ENCODE data around the gene MALAT1. TPM values are rescaled to one million over a fixed set of nuclear protein-coding genes. Genes with fewer than 3 reads are reported as not detected.
A peak's percentile ranks its signal among the peaks of the same experiment; 100 is the strongest.

MALAT1 gene
- total RNA-seq, 1 donor from 2014 or later = 16,538 TPM

- no peak overlapping the region for H3K27ac Mint-ChIP-seq (ENCODE audit: unreplicated experiment)
These were observed 27.9 kb downstream of the MALAT1 start for GRCh38 chr11:65526744-65527143.

GRCh38 chr11:65528819-65529350 is 30.0 kb downstream of the MALAT1 start:
- Mint-ChIP-seq H3K4me3 (ENCODE audit: unreplicated experiment) (no peak overlapping the region), H3K4me1 (ENCODE audit: unreplicated experiment) (peaks cover 16% of the 10 kb centered on the region), H3K27ac (ENCODE audit: unreplicated experiment) (no peak overlapping the region), H3K36me3 (ENCODE audit: unreplicated experiment) (peaks cover 23% of the 10 kb centered on the region), H3K9me3 (ENCODE audit: unreplicated experiment) (no peaks in the 10 kb centered on the region), H3K27me3 (ENCODE audit: unreplicated experiment) (no peaks in the 10 kb centered on the region)
- no peak for DNase-seq (ENCODE audit: extremely low spot score, unreplicated experiment)
- no peak for TF ChIP-seq CTCF (IDR thresholded peaks at IDR 0.05)

More at GRCh38 chr11:65526744-65527143, 27.9 kb downstream of the MALAT1 start:
- Mint-ChIP-seq H3K4me3 (ENCODE audit: unreplicated experiment) (peak overlapping the region; percentile 80), H3K36me3 (ENCODE audit: unreplicated experiment) (peaks cover 22% of the 10 kb centered on the region), H3K9me3 (ENCODE audit: unreplicated experiment) (no peaks in the 10 kb centered on the region), H3K27me3 (ENCODE audit: unreplicated experiment) (no peaks in the 10 kb centered on the region), H3K4me1 (ENCODE audit: unreplicated experiment) (peaks cover 16% of the 10 kb centered on the region)
- DNase-seq (ENCODE audit: extremely low spot score, unreplicated experiment) = no peak
- TF ChIP-seq CTCF (IDR thresholded peaks at IDR 0.05) = no peak

GRCh38 chr11:65529475-65530156 is 30.8 kb downstream of the MALAT1 start:
- Mint-ChIP-seq H3K36me3 (ENCODE audit: unreplicated experiment) (peaks cover 23% of the 10 kb centered on the region), H3K27ac (ENCODE audit: unreplicated experiment) (no peak overlapping the region), H3K4me3 (ENCODE audit: unreplicated experiment) (no peak overlapping the region), H3K4me1 (ENCODE audit: unreplicated experiment) (peaks cover 11% of the 10 kb centered on the region), H3K27me3 (ENCODE audit: unreplicated experiment) (no peaks in the 10 kb centered on the region), H3K9me3 (ENCODE audit: unreplicated experiment) (no peaks in the 10 kb centered on the region)
- DNase-seq (ENCODE audit: extremely low spot score, unreplicated experiment) = no peak
- TF ChIP-seq CTCF (IDR thresholded peaks at IDR 0.05) = no peak

GRCh38 chr11:65530157-65530496 is 31.3 kb downstream of the MALAT1 start:
- H3K9me3 Mint-ChIP-seq (ENCODE audit: unreplicated experiment) = no peaks in the 10 kb centered on the region
- no peaks in the 10 kb centered on the region for H3K27me3 Mint-ChIP-seq (ENCODE audit: unreplicated experiment)
- H3K36me3 Mint-ChIP-seq (ENCODE audit: unreplicated experiment) = peaks cover 23% of the 10 kb centered on the region
- H3K4me3 Mint-ChIP-seq (ENCODE audit: unreplicated experiment) = no peak overlapping the region
- H3K27ac Mint-ChIP-seq (ENCODE audit: unreplicated experiment) = no peak overlapping the region
- peak; percentile 10 for TF ChIP-seq CTCF (IDR thresholded peaks at IDR 0.05)
- DNase-seq (ENCODE audit: extremely low spot score, unreplicated experiment) = no peak
- H3K4me1 Mint-ChIP-seq (ENCODE audit: unreplicated experiment) = peaks cover 11% of the 10 kb centered on the region

GRCh38 chr11:65532388-65533064 is 33.7 kb downstream of the MALAT1 start:
- H3K9me3 Mint-ChIP-seq (ENCODE audit: unreplicated experiment) = no peaks in the 10 kb centered on the region
- H3K4me3 Mint-ChIP-seq (ENCODE audit: unreplicated experiment) = no peak overlapping the region
- H3K27ac Mint-ChIP-seq (ENCODE audit: unreplicated experiment) = no peak overlapping the region
- H3K36me3 Mint-ChIP-seq (ENCODE audit: unreplicated experiment) = peaks cover 20% of the 10 kb centered on the region
- H3K4me1 Mint-ChIP-seq (ENCODE audit: unreplicated experiment) = peaks cover 3% of the 10 kb centered on the region
- no peak for DNase-seq (ENCODE audit: extremely low spot score, unreplicated experiment)
- TF ChIP-seq CTCF (IDR thresholded peaks at IDR 0.05) = no peak
- no peaks in the 10 kb centered on the region for H3K27me3 Mint-ChIP-seq (ENCODE audit: unreplicated experiment)

All from osteocyte (in vitro differentiated cells).